ENCODE data around the gene EEA1. TPM values are rescaled to one million over a fixed set of nuclear protein-coding genes. Genes with fewer than 3 reads are reported as not detected.

Gene EEA1
- total RNA-seq, 1 donor from 2014 or later = 34.4 TPM

DNA sequence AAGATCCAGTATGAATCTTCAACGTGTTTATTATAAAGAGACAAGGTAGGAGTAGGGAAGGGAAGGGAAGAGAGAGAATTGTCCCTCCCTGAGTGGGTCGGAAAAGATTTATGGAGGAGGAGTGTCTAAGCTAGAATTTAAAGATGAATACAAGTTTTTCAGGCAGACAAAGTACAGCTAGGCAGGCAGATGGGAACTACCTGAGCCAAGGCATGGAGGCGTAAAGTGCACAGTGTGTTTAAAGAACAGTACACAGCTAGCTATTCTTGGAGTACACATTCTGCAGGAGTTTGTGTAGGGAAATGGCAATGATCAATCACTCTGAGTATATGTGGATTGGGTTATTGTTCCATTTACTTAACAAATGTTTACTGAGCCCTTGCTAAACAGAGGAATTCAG is 206.2 kb downstream of the EEA1 start:
- DNase-seq (no peak), ATAC-seq (no peak)
- intact Hi-C loops (cut with DNase I) = no loop called here
- Histone ChIP-seq H3K4me1 (no peaks in the 10 kb centered on the region), H3K36me3 (no peaks in the 10 kb centered on the region), H3K9me3 (no peaks in the 10 kb centered on the region), H3K27me3 (no peaks in the 10 kb centered on the region), H3K4me3 (no peak overlapping the region), H3K27ac (no peak overlapping the region)
- TF ChIP-seq, protein P1, sequence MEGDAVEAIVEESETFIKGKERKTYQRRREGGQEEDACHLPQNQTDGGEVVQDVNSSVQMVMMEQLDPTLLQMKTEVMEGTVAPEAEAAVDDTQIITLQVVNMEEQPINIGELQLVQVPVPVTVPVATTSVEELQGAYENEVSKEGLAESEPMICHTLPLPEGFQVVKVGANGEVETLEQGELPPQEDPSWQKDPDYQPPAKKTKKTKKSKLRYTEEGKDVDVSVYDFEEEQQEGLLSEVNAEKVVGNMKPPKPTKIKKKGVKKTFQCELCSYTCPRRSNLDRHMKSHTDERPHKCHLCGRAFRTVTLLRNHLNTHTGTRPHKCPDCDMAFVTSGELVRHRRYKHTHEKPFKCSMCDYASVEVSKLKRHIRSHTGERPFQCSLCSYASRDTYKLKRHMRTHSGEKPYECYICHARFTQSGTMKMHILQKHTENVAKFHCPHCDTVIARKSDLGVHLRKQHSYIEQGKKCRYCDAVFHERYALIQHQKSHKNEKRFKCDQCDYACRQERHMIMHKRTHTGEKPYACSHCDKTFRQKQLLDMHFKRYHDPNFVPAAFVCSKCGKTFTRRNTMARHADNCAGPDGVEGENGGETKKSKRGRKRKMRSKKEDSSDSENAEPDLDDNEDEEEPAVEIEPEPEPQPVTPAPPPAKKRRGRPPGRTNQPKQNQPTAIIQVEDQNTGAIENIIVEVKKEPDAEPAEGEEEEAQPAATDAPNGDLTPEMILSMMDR (IDR thresholded peaks at IDR 0.05) = no peak

DNA sequence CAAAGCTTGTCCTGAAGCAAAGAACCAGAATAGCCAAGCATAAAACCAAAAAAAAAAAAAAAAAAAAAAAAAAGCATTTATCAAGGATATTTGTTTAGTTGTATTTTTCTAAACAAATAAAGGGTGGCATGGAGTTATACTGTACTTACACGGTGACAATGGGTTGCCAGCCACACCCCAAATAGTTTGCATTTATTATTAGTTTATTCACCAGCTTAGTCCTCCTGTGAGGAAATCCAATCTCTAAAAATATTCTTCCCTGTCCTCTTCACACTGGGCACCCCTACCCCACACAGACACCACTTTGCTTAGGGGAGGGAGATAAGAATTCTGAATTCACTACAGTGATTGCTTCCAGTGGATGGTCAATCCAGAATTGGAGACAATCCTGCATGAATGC is 207.4 kb downstream of the EEA1 start:
- Histone ChIP-seq H3K4me1 (no peaks in the 10 kb centered on the region), H3K27me3 (no peaks in the 10 kb centered on the region), H3K4me3 (no peak overlapping the region), H3K27ac (no peak overlapping the region), H3K36me3 (no peaks in the 10 kb centered on the region), H3K9me3 (no peaks in the 10 kb centered on the region)
- TF ChIP-seq, protein P1 (IDR thresholded peaks at IDR 0.05) = no peak
- no peak for ATAC-seq
- no peak for DNase-seq
- intact Hi-C loops (cut with DNase I) = no loop called here

DNA sequence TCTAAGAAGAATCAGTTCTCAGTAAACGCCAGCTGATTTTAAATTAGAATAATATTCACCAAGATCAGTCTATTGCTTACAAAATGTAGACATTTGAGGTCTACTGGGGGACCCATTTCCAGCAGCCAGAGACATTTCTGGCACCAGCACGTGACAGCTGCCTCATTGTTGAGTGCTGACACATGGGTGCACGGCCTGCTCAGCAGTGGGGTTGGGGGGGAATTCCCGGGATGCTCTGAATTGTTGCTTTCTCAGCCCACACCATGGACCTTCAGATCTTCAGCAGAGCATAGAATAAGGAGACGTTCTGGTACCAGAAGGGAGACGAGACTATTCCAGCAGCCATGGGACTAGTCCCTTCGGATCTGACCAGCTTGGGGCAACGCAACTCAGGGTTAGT is 208.0 kb downstream of the EEA1 start:
- H3K4me3 ChIP-seq = no peak overlapping the region
- H3K4me1 ChIP-seq = no peaks in the 10 kb centered on the region
- no peaks in the 10 kb centered on the region for H3K27me3 ChIP-seq
- H3K36me3 ChIP-seq = no peaks in the 10 kb centered on the region
- DNase-seq (no peak), ATAC-seq (no peak)
- TF ChIP-seq, protein P1 (IDR thresholded peaks at IDR 0.05) = no peak
- intact Hi-C loops (cut with DNase I) = no loop called here
- H3K27ac ChIP-seq = no peak overlapping the region
- H3K9me3 ChIP-seq = no peaks in the 10 kb centered on the region

Other genes starting within 250 kb of the EEA1 start
- gene PLEKHG7, start 226.3 kb downstream of the EEA1 start, total RNA-seq = not detected

Data from upper lobe of right lung (tissue), 1 donor.